HEK293T (cell line): ENCODE results near the gene NANOG.

ENCODE experiments used
- FOXM1 ChIP-seq: fragments of 450-650 bp; IDR thresholded peaks from 2 replicates; pipeline ENCODE4 v1.6.1; 2017; ENCODE audit warnings: mild to moderate bottlenecking, borderline replicate concordance
- TF ChIP-seq, protein P1 (sequence below): fragments of 450-650 bp; IDR thresholded peaks from 2 replicates; pipeline ENCODE4 v1.6.1; 2016

DNA sequence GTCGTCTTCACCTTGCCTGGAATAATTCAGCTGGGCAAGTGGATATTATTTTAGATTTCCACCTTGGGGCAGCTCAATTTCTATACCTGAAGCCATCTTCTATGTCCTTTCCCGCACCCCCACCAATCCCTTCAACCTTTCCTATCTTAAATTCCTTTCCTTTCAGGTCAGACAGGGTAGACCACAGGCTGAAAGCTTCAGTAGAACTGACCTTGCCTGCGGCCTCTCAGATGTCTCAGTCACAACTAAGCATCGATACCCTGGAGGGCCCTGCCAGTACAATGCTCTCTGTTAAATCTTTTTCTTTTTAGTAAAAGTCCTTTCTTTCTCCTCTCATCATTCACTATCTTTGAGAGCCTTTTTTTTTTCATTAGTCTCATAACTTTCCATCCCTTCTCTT, 44.6 kb downstream of the NANOG start:
- no peak for TF ChIP-seq FOXM1
- TF ChIP-seq, protein P1, sequence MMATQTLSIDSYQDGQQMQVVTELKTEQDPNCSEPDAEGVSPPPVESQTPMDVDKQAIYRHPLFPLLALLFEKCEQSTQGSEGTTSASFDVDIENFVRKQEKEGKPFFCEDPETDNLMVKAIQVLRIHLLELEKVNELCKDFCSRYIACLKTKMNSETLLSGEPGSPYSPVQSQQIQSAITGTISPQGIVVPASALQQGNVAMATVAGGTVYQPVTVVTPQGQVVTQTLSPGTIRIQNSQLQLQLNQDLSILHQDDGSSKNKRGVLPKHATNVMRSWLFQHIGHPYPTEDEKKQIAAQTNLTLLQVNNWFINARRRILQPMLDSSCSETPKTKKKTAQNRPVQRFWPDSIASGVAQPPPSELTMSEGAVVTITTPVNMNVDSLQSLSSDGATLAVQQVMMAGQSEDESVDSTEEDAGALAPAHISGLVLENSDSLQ = no peak
